Measurements from ENCODE around the gene COA8.

DNA sequence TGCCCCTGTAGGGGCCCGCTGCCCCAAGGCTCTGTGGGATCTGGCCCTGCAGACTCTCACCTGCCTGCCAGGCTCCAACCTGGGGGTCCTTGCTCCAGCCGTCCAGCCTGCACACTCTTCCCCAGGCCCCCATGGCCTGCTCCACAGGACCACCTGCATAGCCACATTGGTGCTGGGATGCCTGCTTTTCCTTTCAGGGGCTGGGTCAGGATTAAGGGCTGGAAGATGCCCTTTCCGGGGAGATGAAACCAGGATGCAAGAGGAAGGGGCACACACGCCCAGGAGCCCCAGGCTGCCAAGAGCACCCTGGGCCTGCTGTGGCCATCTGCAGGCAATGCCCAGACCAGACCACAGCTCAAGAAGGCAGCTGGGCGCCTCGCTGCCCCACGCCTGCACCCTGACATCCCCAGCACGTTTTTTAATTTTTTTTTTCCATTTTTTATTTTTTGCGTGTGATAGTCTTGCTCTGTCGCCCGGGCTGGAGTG lies 15.3 kb upstream of the COA8 start:
- TF ChIP-seq, protein P1, sequence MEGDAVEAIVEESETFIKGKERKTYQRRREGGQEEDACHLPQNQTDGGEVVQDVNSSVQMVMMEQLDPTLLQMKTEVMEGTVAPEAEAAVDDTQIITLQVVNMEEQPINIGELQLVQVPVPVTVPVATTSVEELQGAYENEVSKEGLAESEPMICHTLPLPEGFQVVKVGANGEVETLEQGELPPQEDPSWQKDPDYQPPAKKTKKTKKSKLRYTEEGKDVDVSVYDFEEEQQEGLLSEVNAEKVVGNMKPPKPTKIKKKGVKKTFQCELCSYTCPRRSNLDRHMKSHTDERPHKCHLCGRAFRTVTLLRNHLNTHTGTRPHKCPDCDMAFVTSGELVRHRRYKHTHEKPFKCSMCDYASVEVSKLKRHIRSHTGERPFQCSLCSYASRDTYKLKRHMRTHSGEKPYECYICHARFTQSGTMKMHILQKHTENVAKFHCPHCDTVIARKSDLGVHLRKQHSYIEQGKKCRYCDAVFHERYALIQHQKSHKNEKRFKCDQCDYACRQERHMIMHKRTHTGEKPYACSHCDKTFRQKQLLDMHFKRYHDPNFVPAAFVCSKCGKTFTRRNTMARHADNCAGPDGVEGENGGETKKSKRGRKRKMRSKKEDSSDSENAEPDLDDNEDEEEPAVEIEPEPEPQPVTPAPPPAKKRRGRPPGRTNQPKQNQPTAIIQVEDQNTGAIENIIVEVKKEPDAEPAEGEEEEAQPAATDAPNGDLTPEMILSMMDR (IDR thresholded peaks at IDR 0.05; ENCODE audit: control extremely low read depth in 1 of 3, insufficient read depth in 1 of 3, low read depth in 1 of 3, low read length in 3 of 3), result no peak
- TF ChIP-seq EP300 (IDR thresholded peaks at IDR 0.05; ENCODE audit: borderline replicate concordance in 1 of 2, low read depth in 2 of 2, low read length in 2 of 2) (no peak), POLR2A (IDR thresholded peaks at IDR 0.05; ENCODE audit: control extremely low read depth in 1 of 2, low read depth in 2 of 2, low read length in 2 of 2) (no peak), SAP30 (IDR thresholded peaks at IDR 0.05; ENCODE audit: insufficient read depth, insufficient replicate concordance, low read length) (no peak), POLR2AphosphoS5 (IDR thresholded peaks at IDR 0.05; ENCODE audit: low read depth, low read length) (no peak), SUZ12 (IDR thresholded peaks at IDR 0.05; ENCODE audit: low read length) (no peak), SP1 (IDR thresholded peaks at IDR 0.05; ENCODE audit: low read depth, low read length) (no peak), RAD21 (IDR thresholded peaks at IDR 0.05 in 1 of 2, conservative IDR thresholded peaks at IDR 0.05 in 1 of 2; ENCODE audit: low read depth in 2 of 2, low read length in 2 of 2) (no peak), CREB1 (IDR thresholded peaks at IDR 0.05) (no peak)
- TF ChIP-seq, protein P2, sequence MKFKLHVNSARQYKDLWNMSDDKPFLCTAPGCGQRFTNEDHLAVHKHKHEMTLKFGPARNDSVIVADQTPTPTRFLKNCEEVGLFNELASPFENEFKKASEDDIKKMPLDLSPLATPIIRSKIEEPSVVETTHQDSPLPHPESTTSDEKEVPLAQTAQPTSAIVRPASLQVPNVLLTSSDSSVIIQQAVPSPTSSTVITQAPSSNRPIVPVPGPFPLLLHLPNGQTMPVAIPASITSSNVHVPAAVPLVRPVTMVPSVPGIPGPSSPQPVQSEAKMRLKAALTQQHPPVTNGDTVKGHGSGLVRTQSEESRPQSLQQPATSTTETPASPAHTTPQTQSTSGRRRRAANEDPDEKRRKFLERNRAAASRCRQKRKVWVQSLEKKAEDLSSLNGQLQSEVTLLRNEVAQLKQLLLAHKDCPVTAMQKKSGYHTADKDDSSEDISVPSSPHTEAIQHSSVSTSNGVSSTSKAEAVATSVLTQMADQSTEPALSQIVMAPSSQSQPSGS (IDR thresholded peaks at IDR 0.05; ENCODE audit: low read length), result no peak

Measured in H1 (cell line).